Measurements from ENCODE around the gene ADGRF5. TPM values are rescaled to one million over a fixed set of nuclear protein-coding genes. Genes with fewer than 3 reads are reported as not detected.
"Not testable (repeated sequence)": the region's sequence is repeated elsewhere in the genome, so short reads cannot be mapped to it uniquely, and the experiment has no call there.

Gene ADGRF5
- total RNA-seq, 2 experiments from 2014 or later = not detected

DNA sequence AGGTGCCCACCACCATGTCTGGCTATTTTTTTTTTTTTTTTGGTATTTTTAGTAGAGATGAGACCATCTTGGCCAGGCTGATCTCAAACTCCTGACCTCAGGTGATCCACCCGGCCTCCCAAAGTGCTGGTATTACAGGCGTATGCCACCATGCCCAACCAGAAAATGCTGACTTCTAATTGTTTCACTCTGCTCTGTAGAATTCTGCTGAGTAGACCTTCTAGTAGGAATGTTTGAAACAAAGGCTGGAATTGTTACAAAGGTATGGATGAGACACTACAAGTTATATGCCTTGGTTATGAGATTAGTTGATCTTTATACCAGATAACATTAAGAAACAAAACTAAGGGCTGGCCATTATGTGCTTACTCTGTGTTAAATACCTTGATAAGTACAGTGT, 83.7 kb downstream of the ADGRF5 start:
- ChIA-PET POLR2A (no interaction called here), CTCF (interaction anchor here (0.6 kb wide), 1 partner anchor 1203 kb away, joined by 3 read pairs; no protein-coding TSS in a partner anchor)
- TF ChIP-seq, protein P1, sequence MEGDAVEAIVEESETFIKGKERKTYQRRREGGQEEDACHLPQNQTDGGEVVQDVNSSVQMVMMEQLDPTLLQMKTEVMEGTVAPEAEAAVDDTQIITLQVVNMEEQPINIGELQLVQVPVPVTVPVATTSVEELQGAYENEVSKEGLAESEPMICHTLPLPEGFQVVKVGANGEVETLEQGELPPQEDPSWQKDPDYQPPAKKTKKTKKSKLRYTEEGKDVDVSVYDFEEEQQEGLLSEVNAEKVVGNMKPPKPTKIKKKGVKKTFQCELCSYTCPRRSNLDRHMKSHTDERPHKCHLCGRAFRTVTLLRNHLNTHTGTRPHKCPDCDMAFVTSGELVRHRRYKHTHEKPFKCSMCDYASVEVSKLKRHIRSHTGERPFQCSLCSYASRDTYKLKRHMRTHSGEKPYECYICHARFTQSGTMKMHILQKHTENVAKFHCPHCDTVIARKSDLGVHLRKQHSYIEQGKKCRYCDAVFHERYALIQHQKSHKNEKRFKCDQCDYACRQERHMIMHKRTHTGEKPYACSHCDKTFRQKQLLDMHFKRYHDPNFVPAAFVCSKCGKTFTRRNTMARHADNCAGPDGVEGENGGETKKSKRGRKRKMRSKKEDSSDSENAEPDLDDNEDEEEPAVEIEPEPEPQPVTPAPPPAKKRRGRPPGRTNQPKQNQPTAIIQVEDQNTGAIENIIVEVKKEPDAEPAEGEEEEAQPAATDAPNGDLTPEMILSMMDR (IDR thresholded peaks at IDR 0.05) = no peak
- H3K27me3 Mint-ChIP-seq = no peaks in the 10 kb centered on the region
- peaks cover 4% of the 10 kb centered on the region for H3K36me3 Mint-ChIP-seq (ENCODE audit: low read depth)
- no peak for ATAC-seq (ENCODE audit: poor library complexity)
- H3K4me3 ChIP-seq (ENCODE audit: low read length) = no peak overlapping the region
- H3K4me1 ChIP-seq (ENCODE audit: insufficient read depth, low read length) = no peaks in the 10 kb centered on the region
- H3K4me3 Mint-ChIP-seq = no peak overlapping the region
- no peaks in the 10 kb centered on the region for H3K36me3 ChIP-seq (ENCODE audit: insufficient read depth, low read length)
- no peaks in the 10 kb centered on the region for H3K27me3 ChIP-seq (ENCODE audit: control insufficient read depth in 1 of 2, insufficient read depth in 2 of 2, low read length in 2 of 2)
- H3K9me3 Mint-ChIP-seq = peaks cover 8% of the 10 kb centered on the region
- no peak overlapping the region for H3K27ac Mint-ChIP-seq
- peaks cover 4 to 17% of the 10 kb centered on the region in 2 experiments for H3K9me3 ChIP-seq (ENCODE audit: control insufficient read depth in 1 of 2, insufficient read depth in 1 of 2, low read length in 2 of 2)
- H3K4me1 Mint-ChIP-seq (ENCODE audit: low read depth) = no peaks in the 10 kb centered on the region
- no peak for DNase-seq
- no peak overlapping the region for H3K27ac ChIP-seq (ENCODE audit: low read depth in 1 of 2, low read length in 2 of 2)
- intact Hi-C loops (cut with DNase I, micrococcal nuclease) = no loop called here

DNA sequence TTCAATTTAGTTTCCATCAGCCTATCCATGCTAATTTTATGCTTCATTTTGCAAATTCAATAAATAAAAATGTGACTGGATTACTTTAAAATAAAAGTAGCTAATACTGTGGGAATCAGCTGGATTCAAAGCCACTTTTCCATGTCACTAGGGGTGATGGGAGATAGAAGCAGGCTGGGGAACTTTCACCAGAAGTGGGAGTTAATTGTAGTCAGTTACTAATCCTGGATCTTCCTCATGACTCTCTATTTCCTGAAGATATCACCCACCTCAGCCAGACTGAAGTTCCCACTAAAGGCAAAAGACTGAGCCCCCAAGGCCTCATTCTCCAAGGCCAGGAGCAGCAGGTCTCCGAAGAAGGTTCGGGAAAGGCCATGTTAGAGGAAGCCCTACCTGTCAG, 86.7 kb downstream of the ADGRF5 start:
- H3K4me1 ChIP-seq (ENCODE audit: insufficient read depth, low read length); intact Hi-C loops (cut with DNase I, micrococcal nuclease); H3K27me3 ChIP-seq (ENCODE audit: control insufficient read depth in 1 of 2, insufficient read depth in 2 of 2, low read length in 2 of 2); H3K27ac ChIP-seq (ENCODE audit: low read depth in 1 of 2, low read length in 2 of 2); H3K4me3 ChIP-seq (ENCODE audit: low read length); H3K4me1 Mint-ChIP-seq (ENCODE audit: low read depth); H3K27ac Mint-ChIP-seq; H3K36me3 ChIP-seq (ENCODE audit: insufficient read depth, low read length); H3K36me3 Mint-ChIP-seq (ENCODE audit: low read depth); H3K4me3 Mint-ChIP-seq; CTCF ChIA-PET; H3K9me3 ChIP-seq (ENCODE audit: control insufficient read depth in 1 of 2, insufficient read depth in 1 of 2, low read length in 2 of 2); ATAC-seq (ENCODE audit: poor library complexity); DNase-seq; POLR2A ChIA-PET; H3K9me3 Mint-ChIP-seq: not testable (repeated sequence)
- peaks cover 14% of the 10 kb centered on the region for H3K27me3 Mint-ChIP-seq

DNA sequence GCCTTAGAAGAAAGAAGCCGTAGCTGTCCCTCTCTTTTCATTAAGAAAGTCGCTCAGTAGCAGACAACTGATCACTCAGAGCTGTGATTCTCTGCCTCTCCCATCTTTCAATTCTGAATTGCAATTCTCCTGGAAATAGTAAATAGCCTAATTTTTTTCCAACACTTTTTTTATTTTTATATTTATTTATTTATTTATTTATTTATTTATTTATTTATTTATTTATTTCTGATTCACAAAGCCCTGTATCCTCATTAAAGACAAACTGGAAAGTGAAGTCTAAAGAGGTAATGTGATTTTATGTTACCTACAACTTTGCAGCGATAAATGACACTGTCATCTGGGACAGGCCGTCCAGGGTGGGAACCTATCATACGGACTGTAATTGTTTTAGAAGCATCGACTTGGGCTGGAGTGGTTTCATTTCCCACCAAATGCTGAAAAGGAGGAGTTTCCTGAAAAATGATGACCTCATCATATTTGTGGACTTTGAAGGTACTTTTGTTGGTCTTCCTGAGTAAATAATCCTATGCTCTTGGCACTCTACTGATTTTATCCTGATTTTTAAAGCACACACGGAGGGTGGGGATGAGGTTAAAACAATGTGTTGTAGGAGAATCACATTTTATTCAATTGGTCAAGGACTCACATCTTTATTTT, 87.4 kb downstream of the ADGRF5 start:
- H3K4me1 Mint-ChIP-seq (ENCODE audit: low read depth); H3K9me3 ChIP-seq (ENCODE audit: control insufficient read depth in 1 of 2, insufficient read depth in 1 of 2, low read length in 2 of 2); H3K36me3 Mint-ChIP-seq (ENCODE audit: low read depth); H3K4me1 ChIP-seq (ENCODE audit: insufficient read depth, low read length); intact Hi-C loops (cut with DNase I, micrococcal nuclease); DNase-seq; ATAC-seq (ENCODE audit: poor library complexity); H3K27me3 ChIP-seq (ENCODE audit: control insufficient read depth in 1 of 2, insufficient read depth in 2 of 2, low read length in 2 of 2); H3K27ac Mint-ChIP-seq; POLR2A ChIA-PET; H3K4me3 ChIP-seq (ENCODE audit: low read length); CTCF ChIA-PET; H3K27ac ChIP-seq (ENCODE audit: low read depth in 1 of 2, low read length in 2 of 2); H3K36me3 ChIP-seq (ENCODE audit: insufficient read depth, low read length); H3K9me3 Mint-ChIP-seq; H3K4me3 Mint-ChIP-seq: not testable (repeated sequence)
- peaks cover 19% of the 10 kb centered on the region for H3K27me3 Mint-ChIP-seq

DNA sequence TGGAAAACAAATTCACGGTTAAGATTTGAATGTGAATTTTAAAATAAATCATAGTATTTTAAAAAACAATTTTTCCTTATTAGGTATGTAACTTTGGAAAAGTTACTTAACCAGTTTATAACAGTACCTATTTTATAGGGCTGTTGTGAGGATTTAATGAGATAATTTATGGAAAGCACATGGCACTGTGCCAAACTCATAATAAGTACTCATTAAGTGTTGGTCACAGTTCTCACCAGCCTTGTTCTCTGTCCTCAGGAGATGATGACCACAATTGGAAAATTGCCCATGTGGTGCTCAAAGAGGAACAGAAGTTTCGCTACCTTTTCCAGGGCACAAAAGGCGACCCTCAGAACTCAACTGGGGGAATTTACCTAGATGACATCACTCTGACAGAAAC, 88.9 kb downstream of the ADGRF5 start:
- DNase-seq (no peak), ATAC-seq (ENCODE audit: poor library complexity) (no peak)
- ChIA-PET CTCF (no interaction called here), POLR2A (no interaction called here)
- H3K4me3 ChIP-seq (ENCODE audit: low read length) = no peak overlapping the region
- TF ChIP-seq, protein P1 (IDR thresholded peaks at IDR 0.05) = no peak
- no peak overlapping the region for H3K4me3 Mint-ChIP-seq
- no peaks in the 10 kb centered on the region for H3K9me3 ChIP-seq (ENCODE audit: control insufficient read depth in 1 of 2, insufficient read depth in 1 of 2, low read length in 2 of 2)
- no peaks in the 10 kb centered on the region for H3K36me3 ChIP-seq (ENCODE audit: insufficient read depth, low read length)
- no peak overlapping the region for H3K27ac Mint-ChIP-seq
- no peaks in the 10 kb centered on the region for H3K27me3 ChIP-seq (ENCODE audit: control insufficient read depth in 1 of 2, insufficient read depth in 2 of 2, low read length in 2 of 2)
- H3K27me3 Mint-ChIP-seq = peaks cover 30% of the 10 kb centered on the region
- H3K9me3 Mint-ChIP-seq = no peaks in the 10 kb centered on the region
- intact Hi-C loops (cut with DNase I, micrococcal nuclease) = no loop called here
- no peaks in the 10 kb centered on the region for H3K36me3 Mint-ChIP-seq (ENCODE audit: low read depth)
- no peak overlapping the region for H3K27ac ChIP-seq (ENCODE audit: low read depth in 1 of 2, low read length in 2 of 2)
- no peaks in the 10 kb centered on the region for H3K4me1 Mint-ChIP-seq (ENCODE audit: low read depth)
- H3K4me1 ChIP-seq (ENCODE audit: insufficient read depth, low read length) = no peaks in the 10 kb centered on the region
